GM12892 (cell line): Measurements from ENCODE around the gene DEAF1.

Experiments
- POLR2A ChIP-seq: IDR thresholded peaks from 2 replicates; pipeline ENCODE4 v1.6.1; 2011; ENCODE audit warnings: low read depth, low read length, control low read depth
- POLR2AphosphoS5 ChIP-seq: IDR thresholded peaks from 2 replicates; pipeline ENCODE4 v1.6.1; 2011; ENCODE audit warnings: low read depth, low read length, control low read depth
- TAF1 ChIP-seq: IDR thresholded peaks from 2 replicates; pipeline ENCODE4 v1.6.1; 2011; ENCODE audit warnings: low read depth, mild to moderate bottlenecking, control low read depth, low read length, borderline replicate concordance

DNA sequence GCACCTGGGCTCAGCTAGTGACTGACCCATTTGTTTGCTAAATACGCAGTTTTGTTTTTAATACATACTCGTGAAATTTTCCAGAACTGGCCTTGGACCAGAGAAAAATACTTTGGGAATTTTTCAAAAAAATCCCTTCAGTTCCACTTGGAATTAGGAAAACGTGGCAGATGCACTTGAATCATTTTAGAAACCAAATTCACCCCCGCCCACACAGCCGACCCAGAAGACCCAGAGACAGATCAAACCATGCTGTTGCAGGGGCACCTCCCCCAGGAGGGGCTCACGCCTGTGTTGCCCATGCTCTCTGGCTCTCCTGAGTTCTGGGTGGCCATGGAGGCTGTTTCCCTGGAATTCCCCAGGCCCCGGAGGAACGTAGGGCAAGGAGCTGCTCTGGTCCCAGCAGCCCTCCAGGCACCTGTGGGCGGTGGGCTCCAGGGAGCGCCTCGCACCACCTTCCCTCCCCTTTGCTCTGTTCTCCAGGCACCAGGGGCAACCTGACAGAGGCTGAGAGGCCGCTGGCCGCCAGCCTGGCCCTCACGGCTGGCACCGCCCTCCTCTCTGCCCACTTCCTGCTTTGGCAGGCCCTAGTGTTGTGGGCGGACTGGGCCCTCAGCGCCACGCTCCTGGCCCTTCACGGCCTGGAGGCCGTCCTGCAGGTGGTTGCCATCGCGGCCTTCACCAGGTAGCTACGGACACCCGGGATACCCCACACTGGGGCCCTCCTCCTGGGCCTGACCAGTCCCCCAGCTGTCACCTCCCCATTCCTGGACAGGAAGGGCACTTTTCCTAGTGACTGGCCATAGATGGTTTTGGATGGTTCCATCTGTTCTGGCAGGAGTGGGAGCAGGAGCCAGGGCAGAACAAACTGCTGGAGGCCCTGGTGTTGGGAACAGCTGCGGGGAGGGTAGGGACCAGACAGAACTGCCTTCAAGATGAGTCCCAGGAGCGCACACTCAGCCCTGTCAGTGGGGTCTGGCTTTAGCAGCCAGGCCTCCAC lies 7.7 kb upstream of the DEAF1 start:
- no peak for TF ChIP-seq TAF1
- no peak for TF ChIP-seq POLR2A
- TF ChIP-seq POLR2AphosphoS5, result no peak
